Measurements from ENCODE around the gene TMEM258.

The TMEM258 gene

DNA sequence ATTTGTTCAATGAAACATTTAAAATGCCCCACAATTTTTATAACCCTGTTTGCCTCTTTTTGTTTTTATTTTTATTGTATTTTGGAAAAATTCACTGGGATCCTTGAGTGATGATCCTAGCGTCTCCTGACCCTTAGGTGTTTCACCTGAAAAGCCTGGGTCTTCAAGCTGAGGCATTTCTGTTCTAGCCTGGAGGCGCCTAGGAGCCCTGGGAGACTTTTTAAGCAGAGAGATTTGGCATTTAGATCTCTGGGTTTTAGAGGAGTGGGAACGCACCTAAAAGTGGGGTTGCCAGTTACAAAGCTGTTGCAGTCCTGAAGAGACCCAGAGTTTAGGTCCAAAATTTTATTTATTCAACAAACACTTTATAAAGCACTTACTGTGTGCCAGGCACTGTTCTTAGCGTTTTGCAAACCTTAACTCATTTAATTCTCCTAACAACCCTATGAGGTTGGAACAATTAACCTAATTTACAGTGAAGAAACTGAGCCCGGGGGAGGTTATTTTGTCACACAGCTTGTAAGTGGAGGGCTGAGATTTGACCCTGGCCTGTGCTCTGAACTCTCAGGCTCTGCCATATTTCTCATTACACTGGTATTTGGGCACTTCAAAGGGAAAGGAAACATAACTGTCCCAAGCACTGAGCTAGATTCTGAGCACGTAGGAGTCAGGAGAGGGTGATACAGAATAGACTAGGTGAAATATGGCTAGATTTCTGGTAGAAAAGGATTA lies 25.2 kb upstream of the TMEM258 start:
- DNase-seq (ENCODE audit: extremely low spot score): no peak
- POLR2A ChIA-PET: interaction anchor here (0.9 to 4.3 kb wide), 8 partner anchors 11 to 30 kb away, joined by 3 to 27 read pairs (median 4); partner anchors contain the start of genes FADS2, FEN1 and TMEM258
- TF ChIP-seq FOXA1 (IDR thresholded peaks at IDR 0.05) (no peak), ARNT (IDR thresholded peaks at IDR 0.05) (no peak), CTBP1 (IDR thresholded peaks at IDR 0.05; ENCODE audit: borderline replicate concordance) (no peak), BHLHE40 (IDR thresholded peaks at IDR 0.05; ENCODE audit: borderline replicate concordance) (no peak), TARDBP (IDR thresholded peaks at IDR 0.05) (no peak), HDGF (IDR thresholded peaks at IDR 0.05; ENCODE audit: borderline replicate concordance) (no peak), FOXM1 (IDR thresholded peaks at IDR 0.05; ENCODE audit: borderline replicate concordance) (no peak), LEF1 (IDR thresholded peaks at IDR 0.05; ENCODE audit: borderline replicate concordance) (no peak), FOXK2 (IDR thresholded peaks at IDR 0.05) (no peak), ELF4 (IDR thresholded peaks at IDR 0.05) (no peak), NFRKB (IDR thresholded peaks at IDR 0.05) (no peak)
- TF ChIP-seq, protein P1, sequence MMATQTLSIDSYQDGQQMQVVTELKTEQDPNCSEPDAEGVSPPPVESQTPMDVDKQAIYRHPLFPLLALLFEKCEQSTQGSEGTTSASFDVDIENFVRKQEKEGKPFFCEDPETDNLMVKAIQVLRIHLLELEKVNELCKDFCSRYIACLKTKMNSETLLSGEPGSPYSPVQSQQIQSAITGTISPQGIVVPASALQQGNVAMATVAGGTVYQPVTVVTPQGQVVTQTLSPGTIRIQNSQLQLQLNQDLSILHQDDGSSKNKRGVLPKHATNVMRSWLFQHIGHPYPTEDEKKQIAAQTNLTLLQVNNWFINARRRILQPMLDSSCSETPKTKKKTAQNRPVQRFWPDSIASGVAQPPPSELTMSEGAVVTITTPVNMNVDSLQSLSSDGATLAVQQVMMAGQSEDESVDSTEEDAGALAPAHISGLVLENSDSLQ (IDR thresholded peaks at IDR 0.05): no peak
- CTCF ChIA-PET: interaction anchor here (0.7 kb wide), 1 partner anchor 11 kb away, joined by 3 read pairs; no protein-coding TSS in a partner anchor

DNA sequence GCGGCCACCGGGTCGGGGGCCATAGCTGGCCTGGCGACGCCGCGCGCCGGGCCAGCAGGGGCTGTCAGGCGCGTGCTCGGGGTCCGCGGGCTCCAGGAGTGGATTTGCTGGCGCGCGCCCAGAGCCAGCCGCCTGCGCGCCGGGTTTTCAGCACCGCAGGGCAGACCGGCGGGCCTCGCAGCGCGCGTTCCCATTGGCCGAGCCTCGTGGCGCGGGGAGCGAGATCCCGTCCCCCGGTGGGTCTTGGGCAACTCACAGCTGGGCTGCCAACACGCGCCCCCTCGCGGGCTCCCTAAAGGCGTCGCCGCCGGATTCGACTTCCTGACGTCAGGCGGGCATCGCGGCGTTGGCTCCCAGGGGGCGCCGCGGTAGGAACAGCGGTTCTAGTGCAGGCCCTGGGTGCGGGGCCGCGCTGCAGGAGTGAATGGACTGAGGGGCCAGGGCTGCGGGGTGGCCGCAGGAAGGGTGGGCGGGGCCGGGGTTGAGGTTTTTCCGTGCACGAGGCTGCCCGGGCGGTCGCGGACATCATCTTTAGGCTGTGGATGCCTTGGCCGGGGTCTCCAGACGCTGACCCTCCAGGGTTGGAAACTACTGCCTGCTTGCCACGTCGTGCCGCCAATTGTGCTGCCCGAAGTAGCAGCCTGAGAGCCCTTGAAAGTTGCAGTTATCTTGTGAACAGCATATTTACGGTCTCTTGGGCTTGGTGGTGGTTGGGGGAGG lies 24.5 kb upstream of the TMEM258 start, which contains the start of gene FADS1:
Gene FADS1, minus strand, starts transcription at position 268 of the 720 bp plus-strand sequence. Its CDS starts 74 bp downstream, at position 194.
- DNase-seq (ENCODE audit: extremely low spot score): peak; percentile 88
- POLR2A ChIA-PET: interaction anchor here (0.7 to 4.3 kb wide), 9 partner anchors 9 to 24 kb away, joined by 3 to 27 read pairs (median 4); partner anchors contain the start of genes FADS2, FEN1 and TMEM258
- CTCF ChIA-PET: no interaction called here
- TF ChIP-seq L3MBTL2 (conservative IDR thresholded peaks at IDR 0.05) (peak; percentile 82), HDGF (IDR thresholded peaks at IDR 0.05; ENCODE audit: borderline replicate concordance) (no peak), LEF1 (IDR thresholded peaks at IDR 0.05; ENCODE audit: borderline replicate concordance) (0 out of 2 replicates have a peak, but pooled peaks have one; percentile 68)

DNA sequence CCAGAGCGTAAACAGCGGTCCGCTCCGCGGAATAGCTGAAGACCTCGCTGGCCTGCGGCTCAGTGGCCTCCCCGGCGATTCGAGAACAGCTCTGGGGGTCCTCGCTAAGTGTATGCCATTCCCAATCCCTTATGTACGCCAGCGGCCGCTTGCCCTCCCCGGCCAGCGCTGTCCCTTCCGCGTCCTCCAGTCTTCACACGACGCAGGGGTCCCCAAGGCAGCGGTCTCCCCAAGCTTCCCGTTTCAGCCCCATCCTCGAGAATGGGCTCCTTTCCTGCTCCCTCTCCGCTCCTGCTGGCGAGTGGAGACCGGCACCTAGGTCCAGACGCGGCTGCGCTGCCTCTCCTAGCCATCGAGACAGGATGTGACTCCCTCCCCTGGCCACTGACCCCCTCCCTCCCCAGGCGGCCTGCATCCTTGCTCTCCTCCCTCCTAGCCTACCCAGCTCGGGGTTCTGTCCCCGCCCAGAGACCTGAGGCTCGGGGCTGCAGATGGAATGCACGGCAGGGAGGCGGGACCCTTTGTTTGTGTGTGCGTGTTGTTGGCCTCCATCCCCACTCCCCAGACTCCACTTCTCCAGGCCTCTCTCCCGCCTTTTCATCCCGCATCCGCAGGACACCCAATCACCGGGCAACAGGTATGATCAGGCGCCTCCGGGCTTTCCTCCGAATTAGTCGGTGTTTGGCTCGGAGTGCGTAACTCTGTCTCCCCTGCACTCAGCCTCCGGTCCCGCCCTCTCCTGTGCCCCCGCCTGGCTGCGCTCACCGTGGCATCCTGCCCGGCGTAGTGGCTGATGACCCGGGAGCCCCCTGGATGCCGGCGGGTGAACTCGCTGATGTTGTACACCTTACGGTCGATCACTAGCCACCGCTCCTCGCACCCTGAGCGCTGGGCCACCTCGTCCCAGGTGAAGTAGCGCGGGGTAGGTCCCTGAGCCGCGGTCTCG lies 23.7 kb upstream of the TMEM258 start:
- peak; percentile 39 for DNase-seq (ENCODE audit: extremely low spot score)
- TF ChIP-seq L3MBTL2 (conservative IDR thresholded peaks at IDR 0.05): peak; percentile 47; the same call in 1 of the 2 replicates
- TF ChIP-seq TARDBP (IDR thresholded peaks at IDR 0.05): no peak
- CTCF ChIA-PET: interaction anchor here (3.3 kb wide), 1 partner anchor 19 kb away, joined by 15 read pairs; no protein-coding TSS in a partner anchor
- POLR2A ChIA-PET: interaction anchor here (0.9 to 4.3 kb wide), 8 partner anchors 8 to 266 kb away, joined by 3 to 27 read pairs (median 4); partner anchors contain the start of genes FEN1 and TMEM258

DNA sequence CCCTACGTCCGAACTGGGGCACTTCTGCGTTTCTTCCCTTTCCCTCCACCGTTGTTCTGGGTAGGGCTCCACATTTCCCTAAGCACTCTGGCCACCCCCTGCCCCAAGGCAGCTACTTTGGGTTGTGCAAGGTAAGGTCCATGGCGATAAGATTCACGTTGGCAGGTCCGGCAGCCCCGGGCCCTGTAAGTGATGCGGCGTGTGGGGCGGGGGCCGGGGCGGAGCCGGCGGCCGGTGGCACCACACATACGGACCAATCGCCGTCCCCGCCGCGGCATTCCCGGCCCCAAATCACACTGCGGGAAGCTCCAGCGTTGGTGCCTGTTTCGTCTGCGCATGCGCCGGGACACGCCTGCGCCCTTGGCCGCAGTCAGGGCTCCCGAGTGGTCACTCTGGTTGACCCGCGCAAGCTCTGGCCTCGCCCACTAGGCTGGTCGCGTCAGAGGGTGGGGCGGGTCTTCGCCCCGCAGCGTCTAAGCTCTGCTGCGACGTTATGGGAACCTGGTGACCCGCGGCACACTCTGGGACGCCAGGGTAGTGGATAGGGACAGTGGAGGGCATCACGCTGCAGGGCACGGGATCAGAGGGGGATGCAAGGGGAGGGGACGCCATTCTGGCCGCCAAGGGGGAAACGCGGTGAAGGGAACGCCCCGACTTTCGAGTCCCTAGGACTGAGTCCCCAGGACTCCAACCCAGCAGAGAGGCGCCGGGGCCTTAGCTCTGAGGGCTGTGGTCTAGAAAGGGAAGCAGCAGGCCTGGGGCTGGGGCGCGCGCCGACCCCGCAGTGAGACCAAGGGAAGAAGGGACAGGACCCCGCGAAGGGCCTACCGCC lies 22.8 kb upstream of the TMEM258 start:
- CTCF ChIA-PET: interaction anchor here (3.3 kb wide), 1 partner anchor 18 kb away, joined by 15 read pairs; no protein-coding TSS in a partner anchor
- TF ChIP-seq ELF4 (IDR thresholded peaks at IDR 0.05) (no peak), CTBP1 (IDR thresholded peaks at IDR 0.05; ENCODE audit: borderline replicate concordance) (no peak), ZNF384 (IDR thresholded peaks at IDR 0.05) (no peak), FOXM1 (IDR thresholded peaks at IDR 0.05; ENCODE audit: borderline replicate concordance) (no peak), FOXK2 (IDR thresholded peaks at IDR 0.05) (no peak), SUZ12 (IDR thresholded peaks at IDR 0.05) (no peak), NFRKB (IDR thresholded peaks at IDR 0.05) (no peak), ARNT (IDR thresholded peaks at IDR 0.05) (no peak), HDGF (IDR thresholded peaks at IDR 0.05; ENCODE audit: borderline replicate concordance) (no peak), SP1 (IDR thresholded peaks at IDR 0.05) (no peak), TARDBP (IDR thresholded peaks at IDR 0.05) (no peak), FOXA1 (IDR thresholded peaks at IDR 0.05) (no peak), LEF1 (IDR thresholded peaks at IDR 0.05; ENCODE audit: borderline replicate concordance) (no peak), BHLHE40 (IDR thresholded peaks at IDR 0.05; ENCODE audit: borderline replicate concordance) (no peak), L3MBTL2 (conservative IDR thresholded peaks at IDR 0.05) (no peak)
- TF ChIP-seq, protein P1 (IDR thresholded peaks at IDR 0.05): no peak
- POLR2A ChIA-PET: interaction anchor here (0.6 to 4.3 kb wide), 8 partner anchors 7 to 267 kb away, joined by 3 to 27 read pairs (median 4); partner anchors contain the start of genes FEN1 and TMEM258
- peak; percentile 77 for DNase-seq (ENCODE audit: extremely low spot score)

Measured in HEK293T (cell line).